GM13977 (cell line): Measurements from ENCODE around the gene FZD7.

Source experiments
- DNase-seq: peaks from one replicate; pipeline ENCODE4 v3.0.0; 2012; ENCODE audit warnings: low spot score
- CTCF ChIP-seq: IDR thresholded peaks from 2 replicates; pipeline ENCODE4 v1.5.1; 2012; ENCODE audit warnings: mild to moderate bottlenecking, control low read depth; ENCODE audit not compliant: insufficient read depth; ENCODE audit errors: extremely low read depth, missing control alignments
- in situ Hi-C: fragments of 300-500 bp; cut with MboI; formaldehyde crosslinking; loops from one replicate; pipeline ENCODE4 v1.12.0; 2022; ENCODE audit warnings: low sequenced_read_pairs, low pct_unique_long_range_greater_than_20kb, mixed read lengths, inconsistent platforms; ENCODE audit not compliant: unreplicated experiment

Gene FZD7

GRCh38 chr2:202039278-202040078, 5.8 kb downstream of the FZD7 start:
- no peak for TF ChIP-seq CTCF
- DNase-seq = no peak
- in situ Hi-C loops = no loop called here

- in situ Hi-C loops = no loop called here
- DNase-seq = no peak
- TF ChIP-seq CTCF = no peak
These were observed 6.6 kb downstream of the FZD7 start for GRCh38 chr2:202040079-202040844.

- no peak for TF ChIP-seq CTCF
- DNase-seq = no peak
- in situ Hi-C loops = no loop called here
These were observed 8.8 kb downstream of the FZD7 start for GRCh38 chr2:202042444-202042843.

GRCh38 chr2:202043475-202043874, 9.8 kb downstream of the FZD7 start:
- in situ Hi-C loops = no loop called here
- TF ChIP-seq CTCF = no peak
- no peak for DNase-seq

GRCh38 chr2:202044777-202045176, 11.1 kb downstream of the FZD7 start:
- in situ Hi-C loops = no loop called here
- DNase-seq = no peak
- TF ChIP-seq CTCF = no peak

GRCh38 chr2:202046572-202046971, 12.9 kb downstream of the FZD7 start:
- no peak for DNase-seq
- TF ChIP-seq CTCF = no peak
- in situ Hi-C loops = no loop called here
